PFSK-1 (cell line): Measurements from ENCODE around the gene NXN.

Source experiments
- FOXP2 ChIP-seq: optimal IDR thresholded peaks from 2 replicates; pipeline ENCODE3; 2011; ENCODE audit warnings: borderline replicate concordance, control low read depth, inconsistent platforms; ENCODE audit not compliant: insufficient read depth; ENCODE audit errors: extremely low read length, extremely low read depth
- POLR2AphosphoS5 ChIP-seq: IDR thresholded peaks from 2 replicates; pipeline ENCODE4 v1.6.1; 2012; ENCODE audit warnings: low read depth, mild to moderate bottlenecking, control low read depth, low read length, moderate library complexity
- SIN3A ChIP-seq: IDR thresholded peaks from 2 replicates; pipeline ENCODE4 v1.6.1; 2012; ENCODE audit warnings: mild to moderate bottlenecking, low read length, moderate library complexity, borderline replicate concordance; ENCODE audit not compliant: insufficient read depth
- TAF1 ChIP-seq: IDR thresholded peaks from 2 replicates; pipeline ENCODE4 v1.6.1; 2012; ENCODE audit warnings: low read length, control low read depth, borderline replicate concordance; ENCODE audit not compliant: insufficient read depth
- TF ChIP-seq, protein P1 (sequence below), 2 experiments: IDR thresholded peaks; 2 replicates each; pipeline versions ENCODE4 v1.6.1 to v1.8.0; 2011 to 2012; ENCODE audit warnings: low read depth in 2 of 2, low read length in 2 of 2, control low read depth in 1 of 2, inconsistent platforms in 1 of 2, mild to moderate bottlenecking in 1 of 2, moderate library complexity in 1 of 2; ENCODE audit not compliant: insufficient read depth in 1 of 2

The NXN gene

DNA sequence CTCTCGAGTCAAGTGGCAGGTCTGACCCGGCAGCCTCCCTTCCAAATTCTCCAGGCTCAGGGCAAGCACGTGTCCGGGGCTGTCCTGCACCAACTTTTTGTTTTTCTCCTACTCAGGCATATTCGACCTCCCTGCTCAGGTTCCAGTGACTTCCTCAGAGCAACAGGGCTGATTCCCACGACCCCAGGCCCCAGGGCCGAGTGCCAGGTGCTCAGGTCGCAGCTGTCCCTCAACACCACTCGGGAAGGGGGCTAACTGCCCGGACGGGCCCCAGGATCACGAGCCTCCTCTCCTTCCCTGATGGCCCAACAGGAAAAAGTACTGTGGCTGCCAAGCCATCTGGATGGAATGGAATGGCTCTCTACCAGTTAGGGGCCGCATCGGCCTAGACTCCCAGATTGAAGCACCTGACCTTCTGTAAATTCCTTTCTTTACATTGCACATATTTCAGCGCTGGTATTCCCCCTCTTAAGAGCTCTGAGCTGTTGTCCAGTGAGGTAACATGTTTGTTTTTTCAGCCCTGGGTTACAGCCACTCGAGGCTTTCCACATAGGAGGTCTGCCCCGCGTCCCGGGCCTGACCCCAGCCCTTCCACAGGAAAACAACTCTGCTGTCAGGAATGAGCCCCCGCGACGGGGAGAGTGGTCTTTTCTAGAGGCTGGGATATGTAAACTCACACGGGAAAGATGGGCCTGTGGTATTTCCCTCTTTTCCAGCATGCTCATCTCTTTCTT, 25.0 kb downstream of the NXN start:
- TF ChIP-seq POLR2AphosphoS5 (no peak), SIN3A (no peak), TAF1 (no peak), FOXP2 (no peak)
- TF ChIP-seq, protein P1, sequence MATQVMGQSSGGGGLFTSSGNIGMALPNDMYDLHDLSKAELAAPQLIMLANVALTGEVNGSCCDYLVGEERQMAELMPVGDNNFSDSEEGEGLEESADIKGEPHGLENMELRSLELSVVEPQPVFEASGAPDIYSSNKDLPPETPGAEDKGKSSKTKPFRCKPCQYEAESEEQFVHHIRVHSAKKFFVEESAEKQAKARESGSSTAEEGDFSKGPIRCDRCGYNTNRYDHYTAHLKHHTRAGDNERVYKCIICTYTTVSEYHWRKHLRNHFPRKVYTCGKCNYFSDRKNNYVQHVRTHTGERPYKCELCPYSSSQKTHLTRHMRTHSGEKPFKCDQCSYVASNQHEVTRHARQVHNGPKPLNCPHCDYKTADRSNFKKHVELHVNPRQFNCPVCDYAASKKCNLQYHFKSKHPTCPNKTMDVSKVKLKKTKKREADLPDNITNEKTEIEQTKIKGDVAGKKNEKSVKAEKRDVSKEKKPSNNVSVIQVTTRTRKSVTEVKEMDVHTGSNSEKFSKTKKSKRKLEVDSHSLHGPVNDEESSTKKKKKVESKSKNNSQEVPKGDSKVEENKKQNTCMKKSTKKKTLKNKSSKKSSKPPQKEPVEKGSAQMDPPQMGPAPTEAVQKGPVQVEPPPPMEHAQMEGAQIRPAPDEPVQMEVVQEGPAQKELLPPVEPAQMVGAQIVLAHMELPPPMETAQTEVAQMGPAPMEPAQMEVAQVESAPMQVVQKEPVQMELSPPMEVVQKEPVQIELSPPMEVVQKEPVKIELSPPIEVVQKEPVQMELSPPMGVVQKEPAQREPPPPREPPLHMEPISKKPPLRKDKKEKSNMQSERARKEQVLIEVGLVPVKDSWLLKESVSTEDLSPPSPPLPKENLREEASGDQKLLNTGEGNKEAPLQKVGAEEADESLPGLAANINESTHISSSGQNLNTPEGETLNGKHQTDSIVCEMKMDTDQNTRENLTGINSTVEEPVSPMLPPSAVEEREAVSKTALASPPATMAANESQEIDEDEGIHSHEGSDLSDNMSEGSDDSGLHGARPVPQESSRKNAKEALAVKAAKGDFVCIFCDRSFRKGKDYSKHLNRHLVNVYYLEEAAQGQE (IDR thresholded peaks at IDR 0.05; ENCODE audit: insufficient read depth in 1 of 2, low read depth in 2 of 2, low read length in 2 of 2), result no peak

- TF ChIP-seq SIN3A (no peak), FOXP2 (no peak), TAF1 (no peak), POLR2AphosphoS5 (no peak)
- TF ChIP-seq, protein P1 (IDR thresholded peaks at IDR 0.05; ENCODE audit: insufficient read depth in 1 of 2, low read depth in 2 of 2, low read length in 2 of 2), result no peak
Observed at GRCh38 chr17:953767-954166, 25.8 kb downstream of the NXN start.

DNA sequence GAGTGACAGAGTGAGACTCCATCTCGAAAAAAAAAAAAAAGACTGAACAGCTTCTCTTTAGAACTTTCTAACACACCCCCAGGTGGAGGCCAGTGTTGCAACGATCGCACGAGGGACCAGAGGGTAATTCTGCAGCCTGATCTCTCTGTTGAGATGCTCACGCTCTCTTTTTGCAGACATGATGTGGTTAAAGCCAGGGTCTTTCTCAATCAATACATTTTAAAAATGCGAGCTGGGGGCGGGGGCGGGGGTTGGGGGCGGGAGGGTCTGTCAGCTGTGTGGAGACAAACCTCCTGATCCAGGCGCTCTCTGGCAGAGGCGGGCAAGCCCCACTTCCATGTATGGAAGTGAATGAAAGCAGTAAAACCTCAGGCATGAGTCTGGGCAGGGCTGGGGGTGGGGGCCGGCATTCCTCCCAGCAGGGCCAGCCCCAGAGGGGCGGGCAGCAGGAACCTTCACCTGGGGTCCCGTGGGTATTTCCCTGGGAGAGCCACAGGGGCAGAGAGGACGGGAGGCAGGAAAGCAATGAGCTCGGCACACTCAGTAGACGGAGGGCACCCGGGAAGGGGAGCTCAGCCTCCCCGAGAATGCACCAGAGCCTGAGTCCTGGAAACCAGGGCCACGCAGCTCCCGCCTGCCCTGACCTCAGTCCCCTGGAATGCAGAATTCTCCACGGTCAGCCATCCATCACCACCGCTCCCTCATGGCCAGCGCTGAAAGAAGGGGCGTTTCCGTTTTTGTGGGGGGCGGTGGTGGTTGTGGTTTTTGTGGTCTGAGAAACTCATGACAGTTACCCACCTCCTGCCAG, 28.0 kb downstream of the NXN start:
- TF ChIP-seq TAF1, result no peak
- TF ChIP-seq, protein P1 (IDR thresholded peaks at IDR 0.05; ENCODE audit: insufficient read depth in 1 of 2, low read depth in 2 of 2, low read length in 2 of 2), result no peak
- no peak for TF ChIP-seq POLR2AphosphoS5

DNA sequence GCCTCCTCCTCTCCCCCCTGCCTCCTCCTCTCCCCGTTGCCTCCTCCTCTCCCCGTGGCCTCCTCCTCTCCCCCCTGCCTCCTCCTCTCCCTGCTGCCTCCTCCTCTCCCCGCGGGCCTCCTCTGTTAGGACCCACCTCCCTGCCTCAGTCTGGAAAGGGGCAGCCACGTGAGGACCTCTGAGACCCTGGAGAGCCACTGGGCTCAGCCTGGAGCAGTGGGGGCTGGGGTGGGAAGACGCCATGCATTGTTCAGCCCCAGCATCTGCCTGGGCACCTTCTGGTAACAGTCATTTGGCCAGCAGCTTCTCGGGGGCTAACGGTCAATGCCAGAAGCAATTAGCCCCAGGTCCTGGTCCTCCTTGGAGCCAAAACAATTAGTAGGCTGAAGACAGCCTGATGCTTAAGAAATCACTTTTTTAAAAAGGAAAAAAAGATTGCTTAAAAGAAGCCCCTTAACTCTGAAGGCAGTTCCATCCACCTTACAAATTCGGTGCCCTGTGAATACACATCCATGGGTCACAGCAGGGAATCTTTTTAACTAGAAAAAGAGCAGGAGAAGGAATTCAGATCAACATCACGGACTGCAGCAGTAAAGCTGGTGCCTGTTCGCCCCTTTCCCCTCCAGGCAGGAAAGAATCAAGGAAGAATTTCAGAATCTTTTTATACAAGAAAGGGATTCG, 29.8 kb downstream of the NXN start:
- TF ChIP-seq FOXP2, result no peak
- no peak for TF ChIP-seq POLR2AphosphoS5
- TF ChIP-seq, protein P1 (IDR thresholded peaks at IDR 0.05; ENCODE audit: insufficient read depth in 1 of 2, low read depth in 2 of 2, low read length in 2 of 2), result no peak
- TF ChIP-seq SIN3A, result no peak
- no peak for TF ChIP-seq TAF1
